ENCODE data around the gene ETFDH.

- TF ChIP-seq CTCF (IDR thresholded peaks at IDR 0.05; ENCODE audit: low read depth, low read length), result no peak
- no peak for TF ChIP-seq EZH2phosphoT487 (IDR thresholded peaks at IDR 0.05; ENCODE audit: low read depth)
Measured at GRCh38 chr4:158750379-158750778, 78.3 kb downstream of the ETFDH start.

All from OCI-LY3 (cell line).